Karpas-422 (cell line): ENCODE data around the gene PECR. TPM values are rescaled to one million over a fixed set of nuclear protein-coding genes. Genes with fewer than 3 reads are reported as not detected.
A peak's percentile ranks its signal among the peaks of the same experiment; 100 is the strongest.

Experiments
- DNase-seq: peaks from one replicate; pipeline ENCODE4 v3.0.0-alpha.2; 2015
- H2AFZ ChIP-seq: fragments of 200-600 bp; sonication (generic); 2 replicates; pipeline ENCODE4 v1.6.1; 2014; ENCODE audit warnings: antibody characterized with exemption, low read length, mixed read lengths
- H3K27ac ChIP-seq: fragments of 200-600 bp; sonication (generic); 2 replicates; pipeline ENCODE4 v1.5.1; 2014; ENCODE audit warnings: mild to moderate bottlenecking, low read length, moderate library complexity
- H3K27me3 ChIP-seq: fragments of 200-600 bp; sonication (generic); 2 replicates; pipeline ENCODE4 v1.6.1; 2014; ENCODE audit warnings: low read length, mixed read lengths
- H3K36me3 ChIP-seq: fragments of 200-600 bp; sonication (generic); 2 replicates; pipeline ENCODE4 v1.6.1; 2014; ENCODE audit warnings: low read length, mixed read lengths; ENCODE audit not compliant: insufficient read depth
- H3K4me1 ChIP-seq: fragments of 200-600 bp; sonication (generic); 2 replicates; pipeline ENCODE4 v1.6.1; 2014; ENCODE audit warnings: mild to moderate bottlenecking, low read length, mixed read lengths
- H3K4me2 ChIP-seq: fragments of 200-600 bp; sonication (generic); 2 replicates; pipeline ENCODE4 v1.6.1; 2014; ENCODE audit warnings: low read length, low read depth, mild to moderate bottlenecking; ENCODE audit not compliant: poor library complexity, severe bottlenecking
- H3K4me3 ChIP-seq: fragments of 200-600 bp; sonication (generic); 2 replicates; pipeline ENCODE4 v1.5.1; 2014; ENCODE audit warnings: mild to moderate bottlenecking, antibody characterized with exemption, low read length, mixed read lengths
- H3K79me2 ChIP-seq: fragments of 200-600 bp; sonication (generic); 2 replicates; pipeline ENCODE4 v1.6.1; 2014; ENCODE audit warnings: mild to moderate bottlenecking, low read length, mixed read lengths
- H3K9ac ChIP-seq: fragments of 200-600 bp; sonication (generic); 2 replicates; pipeline ENCODE4 v1.6.0; 2014; ENCODE audit warnings: low read length
- H3K9me2 ChIP-seq: fragments of 200-600 bp; sonication (generic), shearing (Covaris generic); replicated peaks from 2 replicates; pipeline ENCODE4 v1.6.0; 2014; ENCODE audit warnings: mild to moderate bottlenecking, low read length, moderate library complexity; ENCODE audit not compliant: insufficient read depth
- H3K9me3 ChIP-seq: fragments of 300-700, 200-600 bp; sonication (generic); 2 replicates; pipeline ENCODE4 v1.6.1; 2014; ENCODE audit warnings: low read length, mixed read lengths
- H4K20me1 ChIP-seq: fragments of 200-600 bp; sonication (generic); 2 replicates; pipeline ENCODE4 v1.6.1; 2014; ENCODE audit warnings: mild to moderate bottlenecking, antibody characterized with exemption, low read length, low read depth; ENCODE audit not compliant: insufficient read depth
- total RNA-seq: library from RNA; depleted of rRNA; stranded (reverse); fragments of >200 nt; shearing (Covaris generic); gene quantifications from 2 replicates; pipeline ENCODE4 v1.2.3, GENCODE V29; 2014; ENCODE audit warnings: low replicate concordance; rRNA removed

The PECR gene
- total RNA-seq, result 0.30 and 0.72 TPM in 2 replicates

DNA sequence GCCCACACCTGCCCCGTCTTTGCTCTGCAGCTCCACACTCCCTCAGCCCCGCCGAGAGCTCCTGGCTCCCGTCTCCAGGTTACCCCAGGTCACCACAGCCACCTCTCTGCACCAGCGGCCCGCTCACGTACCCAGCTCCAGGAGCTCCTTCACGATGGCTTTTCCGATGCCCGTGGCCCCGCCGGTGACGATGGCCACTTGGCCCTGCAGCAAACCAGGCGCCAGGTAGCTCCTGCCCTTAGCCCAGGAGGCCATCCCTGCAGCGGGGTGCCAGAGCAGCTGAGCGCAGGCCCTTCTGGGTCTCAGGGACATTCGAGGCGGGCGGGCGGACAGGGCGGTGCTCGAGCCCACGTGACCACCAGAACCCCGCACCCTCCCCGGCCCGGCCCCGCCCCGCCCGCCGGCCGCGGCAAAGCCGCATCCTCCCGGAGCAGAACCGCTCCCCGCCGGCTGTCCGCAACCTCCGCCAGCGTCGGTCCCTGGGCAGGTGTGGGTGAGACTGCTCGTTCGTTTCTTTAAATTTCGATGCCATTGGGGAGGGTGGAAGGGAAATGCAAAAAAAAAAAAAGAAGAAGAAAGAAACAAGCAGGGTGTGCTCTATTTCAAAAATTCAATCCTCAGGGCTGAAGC, at the start of gene PECR, which contains the start of gene TMEM169:
TSS of gene PECR (minus strand) at position 323 of the 630 bp plus-strand sequence. CDS start at position 255, 68 bp downstream.
TSS of gene TMEM169 (plus strand) at position 433 of the 630 bp plus-strand sequence. CDS start 14,045 bp downstream, outside the sequence.
- Histone ChIP-seq H3K4me3 (peak within 1 kb of the TSS; percentile 51; the same call in 1 of the 2 replicates), H3K9me2 (no peaks in the 10 kb centered on the region), H3K9me3 (no peaks in the 10 kb centered on the region), H3K27me3 (no peaks in the 10 kb centered on the region), H3K4me2 (peak within 1 kb of the TSS; percentile 45), H4K20me1 (no peaks in the 10 kb centered on the region), H3K79me2 (no peaks in the 10 kb centered on the region), H3K9ac (peak within 1 kb of the TSS; percentile 35), H3K36me3 (no peaks in the 10 kb centered on the region), H3K27ac (no peak within 1 kb of the TSS), H3K4me1 (no peaks in the 10 kb centered on the region), H2AFZ (peak within 1 kb of the TSS; percentile 28; the same call in 1 of the 2 replicates)
- DNase-seq, result no peak

DNA sequence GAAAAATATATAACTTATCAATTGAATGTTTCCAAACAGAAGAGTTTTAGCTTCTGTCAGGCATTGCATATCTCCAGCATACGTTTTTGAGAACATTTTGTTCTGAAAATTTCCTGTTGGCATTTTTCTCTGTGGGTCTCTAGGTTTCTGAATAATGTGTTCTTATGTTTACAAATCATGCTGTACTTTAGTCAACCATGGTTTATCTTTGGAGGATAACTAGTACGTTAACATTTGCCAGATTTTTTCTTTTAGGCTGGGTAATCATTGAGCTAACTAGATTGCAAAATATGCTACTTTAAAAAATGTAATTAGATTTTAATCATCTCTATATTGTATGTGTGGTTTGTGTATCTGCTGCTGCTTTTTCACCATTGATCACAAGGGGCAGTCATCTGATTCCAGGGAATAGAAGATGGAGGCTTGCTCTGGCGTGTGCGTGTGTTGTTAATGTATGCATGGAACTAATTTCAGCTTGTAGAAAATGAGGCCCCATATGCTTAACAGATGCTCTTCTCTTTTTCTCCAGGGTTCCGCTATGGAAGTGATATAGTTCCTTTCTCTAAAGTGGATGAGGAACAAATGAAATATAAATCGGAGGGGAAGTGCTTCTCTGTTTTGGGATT, 48.9 kb upstream of the PECR start:
- H3K9me3 ChIP-seq, result no peaks in the 10 kb centered on the region
- peaks cover 89% of the 10 kb centered on the region for H3K36me3 ChIP-seq
- peaks cover 89% of the 10 kb centered on the region for H3K79me2 ChIP-seq
- no peak overlapping the region for H3K4me2 ChIP-seq
- DNase-seq, result no peak
- no peaks in the 10 kb centered on the region for H3K9me2 ChIP-seq
- no peak overlapping the region for H3K4me3 ChIP-seq
- no peak overlapping the region for H3K9ac ChIP-seq
- H3K27me3 ChIP-seq, result no peaks in the 10 kb centered on the region
- no peak overlapping the region for H3K27ac ChIP-seq
- peaks cover 27% of the 10 kb centered on the region for H4K20me1 ChIP-seq
- no peak overlapping the region for H2AFZ ChIP-seq
- no peaks in the 10 kb centered on the region for H3K4me1 ChIP-seq

DNA sequence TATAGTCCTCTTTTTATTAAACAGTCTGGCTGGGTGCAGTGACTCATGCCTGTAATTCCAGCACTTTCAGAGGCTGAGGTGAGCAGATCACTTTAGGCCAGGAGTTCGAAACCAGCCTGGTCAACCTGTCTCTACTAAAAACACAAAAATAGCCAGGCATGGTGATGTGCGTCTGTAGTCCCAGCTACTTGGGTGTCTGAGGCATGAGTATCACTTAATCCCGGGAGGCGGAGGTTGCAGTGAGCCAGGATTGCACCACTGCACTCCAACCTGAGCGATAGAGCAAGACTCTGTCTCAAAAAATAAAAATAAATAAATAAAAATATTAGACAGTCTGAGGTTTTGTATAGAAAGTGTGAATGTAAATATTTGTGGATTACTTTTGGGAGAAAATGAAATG, 45.3 kb upstream of the PECR start:
- Histone ChIP-seq H3K27ac (no peak overlapping the region), H3K9ac (no peak overlapping the region), H3K4me3 (no peak overlapping the region), H3K4me1 (no peaks in the 10 kb centered on the region), H3K79me2 (peaks cover 89% of the 10 kb centered on the region), H2AFZ (no peak overlapping the region), H3K27me3 (no peaks in the 10 kb centered on the region), H3K4me2 (no peak overlapping the region), H3K9me2 (no peaks in the 10 kb centered on the region), H3K36me3 (peaks cover 85% of the 10 kb centered on the region), H4K20me1 (peaks cover 23% of the 10 kb centered on the region), H3K9me3 (no peaks in the 10 kb centered on the region)
- DNase-seq, result no peak

DNA sequence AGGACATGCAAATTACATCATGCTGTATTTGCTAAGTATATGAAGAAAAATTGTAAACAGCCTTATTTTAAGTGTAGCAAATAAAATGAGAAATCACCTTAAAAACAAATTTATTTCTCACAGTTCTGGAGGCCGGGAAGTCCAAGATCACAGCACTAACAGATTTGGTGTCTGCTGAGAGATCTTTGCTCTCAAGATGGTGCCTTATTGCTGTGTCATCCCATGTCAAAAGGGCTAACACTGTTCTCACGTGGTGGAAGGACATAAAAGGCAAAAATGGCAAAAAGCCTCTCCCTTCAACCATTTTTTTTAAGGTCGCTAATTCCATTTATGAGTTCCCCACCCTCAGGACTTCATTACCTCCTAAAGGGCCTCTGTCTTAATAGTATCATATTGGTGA, 39.6 kb upstream of the PECR start:
- Histone ChIP-seq H3K27ac (no peak overlapping the region), H4K20me1 (peaks cover 28% of the 10 kb centered on the region), H3K9me2 (no peaks in the 10 kb centered on the region), H3K79me2 (peaks cover 94% of the 10 kb centered on the region), H3K9ac (no peak overlapping the region), H3K36me3 (peaks cover 89% of the 10 kb centered on the region), H2AFZ (no peak overlapping the region), H3K4me1 (no peaks in the 10 kb centered on the region; the same call in 1 of the 2 replicates), H3K27me3 (no peaks in the 10 kb centered on the region), H3K9me3 (no peaks in the 10 kb centered on the region), H3K4me3 (no peak overlapping the region), H3K4me2 (no peak overlapping the region)
- DNase-seq, result no peak

DNA sequence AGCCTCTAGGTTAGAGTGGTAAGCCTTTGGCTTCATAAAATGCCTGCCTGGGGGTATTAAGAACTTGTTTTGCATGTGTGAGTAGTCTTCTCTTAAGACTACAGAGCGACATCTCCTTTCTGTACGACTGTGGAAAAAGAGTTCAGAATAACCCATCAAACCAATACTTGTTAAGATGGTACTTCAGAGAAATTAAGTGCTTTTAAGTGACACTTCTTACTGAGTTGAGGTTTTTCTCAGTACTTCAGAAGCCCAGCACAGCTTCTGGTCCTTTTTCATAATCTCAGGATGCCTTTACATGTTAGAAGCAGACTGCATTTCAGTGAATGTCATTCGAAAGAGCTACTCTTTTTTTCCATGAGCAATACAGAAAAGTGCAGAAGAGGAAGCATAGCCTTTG, 38.4 kb upstream of the PECR start:
- DNase-seq, result no peak
- H3K79me2 ChIP-seq, result peaks cover 96% of the 10 kb centered on the region
- H3K27ac ChIP-seq, result no peak overlapping the region
- H3K9me3 ChIP-seq, result no peaks in the 10 kb centered on the region
- peaks cover 12% of the 10 kb centered on the region for H3K4me1 ChIP-seq
- no peaks in the 10 kb centered on the region for H3K27me3 ChIP-seq
- H3K4me2 ChIP-seq, result no peak overlapping the region
- peaks cover 21% of the 10 kb centered on the region; the same call in 1 of the 2 replicates for H4K20me1 ChIP-seq
- H3K4me3 ChIP-seq, result no peak overlapping the region
- peaks cover 91% of the 10 kb centered on the region for H3K36me3 ChIP-seq
- no peaks in the 10 kb centered on the region for H3K9me2 ChIP-seq
- no peak overlapping the region for H2AFZ ChIP-seq
- H3K9ac ChIP-seq, result no peak overlapping the region

DNA sequence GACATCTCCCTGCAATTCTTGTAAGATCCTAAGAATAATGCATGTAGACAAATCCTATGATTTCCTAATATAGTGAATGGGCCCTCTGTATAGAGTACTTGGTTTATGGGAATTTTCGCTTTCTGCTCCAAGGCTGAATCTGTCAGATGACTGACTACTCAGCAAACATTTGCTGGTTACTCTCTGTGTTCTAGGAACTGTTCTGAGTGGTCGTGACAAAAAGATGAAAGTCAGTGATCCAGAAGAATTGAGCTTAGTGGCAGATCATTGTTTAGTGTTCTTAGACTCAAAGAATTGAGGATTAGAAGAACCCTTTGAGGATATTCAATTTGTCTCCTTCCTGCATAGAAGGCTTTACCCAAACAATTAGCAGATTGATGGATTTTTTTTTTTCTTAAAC, 37.5 kb upstream of the PECR start:
- no peaks in the 10 kb centered on the region for H3K9me2 ChIP-seq
- peaks cover 21% of the 10 kb centered on the region; the same call in 1 of the 2 replicates for H4K20me1 ChIP-seq
- no peak overlapping the region for H3K9ac ChIP-seq
- DNase-seq, result no peak
- H3K4me2 ChIP-seq, result no peak overlapping the region
- no peak overlapping the region for H3K27ac ChIP-seq
- no peak overlapping the region for H2AFZ ChIP-seq
- peaks cover 17% of the 10 kb centered on the region for H3K4me1 ChIP-seq
- H3K27me3 ChIP-seq, result no peaks in the 10 kb centered on the region
- H3K36me3 ChIP-seq, result peaks cover 85% of the 10 kb centered on the region
- peaks cover 90% of the 10 kb centered on the region for H3K79me2 ChIP-seq
- H3K9me3 ChIP-seq, result no peaks in the 10 kb centered on the region
- H3K4me3 ChIP-seq, result no peak overlapping the region

DNA sequence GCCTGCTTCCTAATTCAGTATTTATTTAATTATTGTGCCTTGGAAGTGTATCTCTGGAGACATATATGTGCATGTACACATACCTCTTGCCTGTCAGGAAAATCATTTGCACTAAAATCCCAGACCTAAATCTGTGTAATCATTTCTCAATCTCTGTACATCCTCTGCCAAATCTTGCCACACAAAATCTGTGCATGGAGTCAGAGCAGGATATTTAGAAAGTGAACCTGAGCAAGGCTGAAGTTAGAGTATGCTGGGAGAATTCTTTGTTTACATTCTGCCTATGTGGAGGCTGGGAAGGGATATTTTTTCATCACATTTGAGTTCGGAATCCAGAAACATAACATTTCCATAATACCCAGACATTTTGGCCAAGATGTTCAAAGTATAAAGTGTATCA, 36.9 kb upstream of the PECR start:
- H3K9me2 ChIP-seq, result no peaks in the 10 kb centered on the region

DNA sequence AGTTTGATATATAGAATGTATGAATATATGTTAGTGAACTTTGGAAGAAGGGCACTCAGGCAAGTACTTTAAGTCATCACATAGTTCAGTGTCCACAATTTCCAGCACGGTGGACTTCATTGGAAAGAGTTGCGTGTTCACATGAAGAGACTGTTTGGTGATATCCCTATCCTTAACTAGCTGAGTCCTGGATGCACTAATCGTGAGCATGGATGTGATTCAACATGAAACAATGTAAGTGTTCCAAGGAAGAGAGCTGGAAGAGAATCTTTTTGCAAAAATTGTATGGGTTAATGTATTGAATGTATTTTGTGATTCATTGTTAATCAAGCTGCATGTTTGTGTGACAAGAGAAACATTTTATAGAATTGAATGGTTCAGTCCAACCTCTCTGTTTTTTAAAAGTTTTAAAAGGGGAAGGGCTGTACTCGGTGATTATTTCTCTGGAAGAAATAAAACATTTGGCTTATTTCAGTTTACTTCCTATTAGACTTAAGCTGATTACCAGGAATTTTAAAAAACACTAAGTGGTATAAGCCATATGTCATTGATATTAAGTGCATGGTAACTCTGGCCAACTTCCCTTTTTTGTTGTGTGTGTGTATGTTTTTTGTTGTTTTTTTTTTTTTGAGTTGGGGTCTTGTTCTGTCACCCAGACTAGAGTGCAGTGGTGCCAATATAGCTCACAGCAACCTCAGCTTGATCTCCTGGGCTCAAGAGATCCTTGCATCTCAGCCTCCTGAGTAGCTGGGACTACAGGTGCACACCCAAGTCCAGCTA, 36.1 kb upstream of the PECR start:
- no peak overlapping the region for H3K4me3 ChIP-seq
- no peaks in the 10 kb centered on the region for H3K27me3 ChIP-seq
- no peaks in the 10 kb centered on the region for H3K9me2 ChIP-seq
- peaks cover 22% of the 10 kb centered on the region; the same call in 1 of the 2 replicates for H4K20me1 ChIP-seq
- H3K9ac ChIP-seq, result no peak overlapping the region
- no peaks in the 10 kb centered on the region for H3K9me3 ChIP-seq
- no peak overlapping the region for H2AFZ ChIP-seq
- peaks cover 84% of the 10 kb centered on the region for H3K36me3 ChIP-seq
- H3K4me2 ChIP-seq, result no peak overlapping the region
- H3K4me1 ChIP-seq, result peaks cover 25% of the 10 kb centered on the region
- no peak for DNase-seq
- H3K79me2 ChIP-seq, result peaks cover 76% of the 10 kb centered on the region
- no peak overlapping the region for H3K27ac ChIP-seq

More for the DNA sequence above, 36.9 kb upstream of the PECR start:
- Histone ChIP-seq H3K79me2 (peaks cover 84% of the 10 kb centered on the region), H3K4me3 (no peak overlapping the region), H3K4me2 (no peak overlapping the region), H3K9me3 (no peaks in the 10 kb centered on the region), H3K9ac (no peak overlapping the region), H3K4me1 (peaks cover 19% of the 10 kb centered on the region), H3K27ac (no peak overlapping the region), H4K20me1 (peaks cover 21% of the 10 kb centered on the region; the same call in 1 of the 2 replicates), H3K27me3 (no peaks in the 10 kb centered on the region), H3K36me3 (peaks cover 83% of the 10 kb centered on the region), H2AFZ (no peak overlapping the region)
- DNase-seq, result no peak
